HG02870 (cell line): Measurements from ENCODE around the gene SELENOO.
"Not testable (repeated sequence)": the region's sequence is repeated elsewhere in the genome, so short reads cannot be mapped to it uniquely, and the experiment has no call there.

Experiments used
- ATAC-seq: cut with Tn5 transposase; IDR thresholded peaks from one replicate; pipeline ENCODE4 v1.9.1; 2021; ENCODE audit warnings: mild to moderate bottlenecking, moderate library complexity; ENCODE audit not compliant: unreplicated experiment

Gene SELENOO

DNA sequence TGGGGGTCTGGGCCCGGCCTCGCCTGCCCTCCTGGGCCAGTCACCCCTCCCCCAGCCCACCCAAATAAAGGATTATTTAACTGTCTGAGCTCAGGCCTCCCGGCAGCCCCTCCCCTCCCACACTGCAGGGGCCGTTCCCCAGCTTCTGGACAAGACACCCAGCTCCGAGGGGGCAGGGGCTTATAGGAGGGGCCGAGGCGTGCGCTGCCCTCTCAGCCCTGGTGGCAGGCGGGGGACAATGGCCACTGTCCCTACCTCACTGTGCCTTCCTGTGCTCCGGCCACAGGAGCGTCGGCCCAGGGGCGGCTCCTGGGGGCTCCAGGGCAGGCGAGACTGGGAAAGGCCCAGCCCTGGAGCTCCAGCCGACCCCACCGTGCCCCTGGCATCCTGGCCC lies 2.2 kb upstream of the SELENOO start:
- ATAC-seq: no peak

DNA sequence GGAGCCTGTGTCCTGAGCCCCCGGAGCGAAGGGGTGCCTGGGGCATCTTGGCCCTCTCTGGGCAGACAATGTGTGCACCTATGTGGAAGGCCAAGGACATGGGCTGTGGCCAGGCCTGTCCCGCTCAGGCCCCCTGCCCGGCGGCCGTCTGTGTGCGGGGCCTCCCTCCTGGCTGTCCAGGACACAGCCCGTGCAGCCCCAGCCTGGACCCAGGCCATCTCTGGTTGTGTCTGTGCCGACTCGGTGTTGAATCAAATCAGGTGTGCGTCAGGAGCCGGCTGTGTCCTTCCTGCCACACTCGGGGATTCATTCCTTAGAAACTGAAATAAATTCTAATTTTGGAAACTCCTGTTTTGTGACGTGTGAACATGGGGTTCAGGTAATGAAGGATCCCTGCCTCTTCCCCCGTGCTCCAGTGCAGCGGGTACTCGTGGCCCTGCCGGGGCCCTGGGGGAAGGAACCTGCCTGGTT lies 1.5 kb upstream of the SELENOO start:
- ATAC-seq: no peak

DNA sequence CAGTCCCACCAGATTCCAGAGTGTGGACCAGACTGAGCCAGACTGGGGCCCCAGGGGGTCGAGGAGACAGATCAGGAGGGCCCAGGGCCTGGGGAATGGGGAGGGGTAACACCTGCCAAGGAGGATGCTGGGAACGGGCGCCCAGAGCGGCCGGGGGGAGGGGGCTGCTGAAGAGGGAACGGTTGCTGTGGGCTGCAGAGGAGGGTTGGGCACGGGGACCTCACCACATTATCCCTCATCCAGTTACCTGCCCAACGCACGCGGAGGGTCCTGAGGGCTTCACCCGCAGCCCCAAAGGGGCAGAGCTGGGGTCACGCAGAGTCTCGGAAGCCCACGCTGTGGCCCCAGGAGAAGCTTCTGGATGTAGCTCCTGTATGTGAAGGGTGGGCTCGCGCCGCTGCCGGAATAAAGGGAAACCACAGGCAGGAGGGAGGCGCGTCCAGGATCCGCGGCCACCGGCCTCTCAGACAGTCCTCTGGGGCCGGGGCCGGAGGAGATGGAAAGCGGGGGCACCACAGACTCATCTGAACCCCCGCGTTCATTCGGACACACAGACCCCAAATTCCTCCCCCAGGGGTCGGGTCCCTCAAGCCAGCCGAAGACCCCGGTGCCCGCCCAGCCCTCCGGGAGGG lies 866 bp upstream of the SELENOO start:
- ATAC-seq: no peak

DNA sequence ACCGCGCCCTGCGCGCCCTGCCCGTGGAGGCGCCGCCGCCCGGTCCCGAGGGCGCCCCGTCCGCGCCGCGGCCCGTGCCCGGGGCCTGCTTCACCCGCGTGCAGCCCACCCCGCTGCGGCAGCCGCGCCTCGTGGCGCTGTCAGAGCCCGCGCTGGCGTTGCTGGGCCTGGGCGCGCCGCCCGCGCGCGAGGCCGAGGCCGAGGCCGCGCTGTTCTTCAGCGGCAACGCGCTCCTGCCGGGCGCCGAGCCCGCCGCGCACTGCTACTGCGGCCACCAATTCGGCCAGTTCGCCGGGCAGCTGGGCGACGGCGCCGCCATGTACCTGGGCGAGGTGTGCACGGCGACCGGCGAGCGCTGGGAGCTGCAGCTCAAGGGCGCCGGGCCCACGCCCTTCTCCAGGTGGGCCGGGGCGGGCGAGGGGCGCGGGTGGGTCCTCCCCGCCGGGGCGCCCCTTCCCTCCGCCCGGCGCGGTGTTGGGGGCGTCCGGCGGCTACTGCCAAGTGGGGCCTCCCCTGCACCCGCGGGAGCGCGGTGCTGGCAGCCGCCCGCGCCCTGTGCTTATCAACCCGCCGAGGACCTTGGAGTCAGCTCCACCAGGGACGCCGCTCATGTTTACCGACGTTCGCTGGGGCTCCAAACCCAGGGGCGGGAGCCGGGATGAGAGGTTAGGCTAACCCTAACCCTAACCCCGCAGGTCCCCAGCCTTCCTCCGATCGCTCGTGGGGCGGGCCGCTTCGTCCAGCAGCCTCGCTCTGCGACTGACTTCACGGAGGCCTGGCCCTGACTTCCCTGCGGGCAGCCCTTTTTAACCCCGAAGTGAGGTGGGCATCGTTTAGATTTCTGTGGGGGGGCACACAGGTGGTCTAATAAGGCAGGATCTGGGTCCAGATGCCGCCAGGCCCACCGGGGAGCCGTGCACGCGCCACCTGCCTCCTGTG lies 649 bp downstream of the SELENOO start:
- peak; percentile 12 for ATAC-seq

DNA sequence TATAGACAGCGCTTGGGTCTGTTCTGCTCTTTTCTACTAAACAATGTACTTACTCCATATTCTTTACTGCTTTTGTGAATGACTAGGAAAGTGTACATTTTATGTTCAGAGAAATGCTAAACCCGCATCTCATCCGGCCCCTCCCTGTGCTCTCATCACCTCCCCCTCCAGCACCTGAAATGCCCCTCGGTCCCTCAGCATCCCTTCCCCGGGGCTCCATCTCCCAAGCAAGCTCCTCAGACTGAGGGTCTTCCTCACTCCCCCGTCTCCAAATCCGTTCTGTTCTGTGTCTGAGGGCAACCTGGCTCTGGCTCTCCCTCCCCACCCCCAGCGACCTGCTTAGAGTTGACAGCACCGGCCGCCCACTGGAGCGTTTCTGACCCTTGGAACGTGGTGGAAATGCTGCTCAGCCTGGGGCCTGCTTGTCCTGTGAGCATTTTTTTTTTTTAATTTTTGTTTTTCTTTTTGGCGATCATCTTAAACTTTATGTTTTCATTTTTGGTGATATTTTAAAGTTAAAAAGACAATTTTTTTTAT lies 1.4 kb downstream of the SELENOO start:
- no peak for ATAC-seq

DNA sequence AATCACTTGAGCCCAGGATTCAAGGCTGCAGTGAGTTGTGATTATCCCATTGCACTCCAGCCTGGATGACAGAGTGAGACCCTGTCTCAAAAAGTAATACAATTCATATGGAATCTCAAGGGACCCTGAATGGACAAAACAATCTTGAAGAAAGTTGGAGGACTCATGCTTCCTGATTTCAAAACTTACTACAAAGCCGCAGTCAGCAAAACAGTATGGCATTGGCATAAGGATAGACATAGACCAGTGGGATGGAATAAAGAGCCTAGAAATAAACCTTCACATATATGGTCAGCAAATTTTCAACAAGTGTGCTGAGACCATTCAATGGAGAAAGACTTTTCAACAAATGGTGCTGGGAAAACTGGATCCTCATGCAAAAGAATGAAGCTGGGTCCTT lies 2.5 kb downstream of the SELENOO start:
- no peak for ATAC-seq

DNA sequence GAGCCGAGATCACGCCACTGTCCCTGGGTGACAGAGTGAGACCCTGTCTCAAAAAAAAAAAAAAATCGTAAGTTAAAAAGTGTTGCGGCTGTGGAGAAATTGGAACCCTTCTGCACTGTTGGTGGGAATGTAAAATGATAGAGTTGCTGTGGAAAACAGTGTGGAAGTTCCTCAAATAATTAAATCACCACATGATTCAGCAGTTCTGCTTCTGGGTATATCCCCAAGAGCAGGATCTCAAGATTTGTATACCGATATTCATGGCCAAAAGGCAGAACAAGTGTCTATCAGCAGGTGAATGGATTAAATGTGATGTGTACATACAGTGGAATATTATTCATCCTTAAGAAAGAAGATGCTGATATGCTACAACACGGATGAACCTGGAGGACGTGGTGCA lies 3.8 kb downstream of the SELENOO start:
- ATAC-seq: no peak

DNA sequence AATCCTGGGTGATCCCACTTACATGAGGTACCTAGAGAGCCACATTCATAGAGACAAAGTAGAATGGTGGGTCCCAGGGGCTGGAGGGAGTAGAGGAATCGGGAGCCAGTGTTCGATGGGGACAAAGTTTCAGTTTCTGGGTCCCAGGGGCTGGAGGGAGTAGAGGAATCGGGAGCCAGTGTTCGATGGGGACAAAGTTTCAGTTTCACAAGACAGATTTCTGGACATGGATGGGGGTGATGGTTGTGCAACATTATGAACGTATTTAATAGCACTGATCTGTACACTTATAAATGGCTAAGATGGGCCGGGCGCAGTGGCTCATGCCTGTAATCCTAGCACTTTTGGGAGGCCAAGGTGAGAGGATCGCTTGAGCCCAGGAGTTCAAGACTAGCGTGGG lies 4.2 kb downstream of the SELENOO start:
- ATAC-seq: not testable (repeated sequence)

DNA sequence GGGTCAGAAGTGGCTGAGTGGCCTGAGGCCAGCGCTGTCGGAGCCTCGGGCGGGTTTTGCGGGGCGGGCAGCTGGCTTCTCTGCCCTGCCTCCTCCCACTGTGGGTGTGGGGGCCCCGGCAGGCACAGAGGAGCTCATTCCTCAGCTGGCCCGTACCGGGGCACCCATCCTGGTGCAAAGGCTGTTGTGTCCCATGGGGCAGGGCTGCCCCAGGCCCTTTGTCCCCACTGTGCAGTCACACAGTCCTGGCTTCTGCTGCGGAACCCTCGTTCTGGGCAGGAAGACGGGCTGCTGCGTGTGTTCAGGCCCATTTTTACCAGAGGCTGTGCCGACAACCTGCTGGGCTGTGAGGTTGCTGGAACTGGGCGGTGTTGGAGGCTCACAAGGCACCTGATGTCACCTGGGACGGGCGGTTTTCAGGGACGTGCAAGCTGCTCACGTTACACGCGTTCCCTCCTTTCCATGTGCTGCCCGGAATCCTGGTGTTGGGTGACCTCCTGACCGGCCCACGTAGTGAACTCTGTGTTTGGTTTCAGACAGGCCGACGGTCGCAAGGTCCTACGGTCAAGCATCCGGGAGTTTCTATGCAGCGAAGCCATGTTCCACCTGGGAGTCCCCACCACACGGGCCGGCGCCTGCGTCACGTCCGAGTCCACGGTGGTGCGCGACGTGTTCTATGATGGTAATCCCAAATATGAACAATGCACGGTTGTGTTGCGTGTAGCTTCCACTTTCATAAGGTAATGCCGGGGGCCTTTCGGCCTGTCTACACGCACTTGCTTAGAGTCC lies 5.2 kb downstream of the SELENOO start:
- ATAC-seq: no peak

DNA sequence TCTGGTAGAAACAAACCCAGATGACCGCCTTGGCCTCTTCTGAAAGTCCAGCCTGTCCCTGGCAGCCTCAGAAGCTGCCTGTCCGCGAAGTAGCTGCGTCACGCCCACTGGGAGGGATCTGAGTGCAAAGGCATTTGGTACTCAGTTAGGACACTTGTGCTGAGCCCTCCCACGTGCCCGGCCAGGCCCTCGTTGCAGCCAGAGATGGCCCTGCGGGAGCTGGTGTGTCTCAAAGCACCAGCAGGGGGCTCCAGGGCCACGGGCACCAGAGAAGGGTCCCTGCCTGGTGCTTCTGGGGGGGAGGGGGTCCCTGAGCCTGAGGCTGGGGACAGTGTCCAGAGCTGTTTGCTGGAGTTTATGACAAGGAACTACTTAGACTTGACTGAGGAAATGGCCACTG lies 5.8 kb downstream of the SELENOO start:
- no peak for ATAC-seq

DNA sequence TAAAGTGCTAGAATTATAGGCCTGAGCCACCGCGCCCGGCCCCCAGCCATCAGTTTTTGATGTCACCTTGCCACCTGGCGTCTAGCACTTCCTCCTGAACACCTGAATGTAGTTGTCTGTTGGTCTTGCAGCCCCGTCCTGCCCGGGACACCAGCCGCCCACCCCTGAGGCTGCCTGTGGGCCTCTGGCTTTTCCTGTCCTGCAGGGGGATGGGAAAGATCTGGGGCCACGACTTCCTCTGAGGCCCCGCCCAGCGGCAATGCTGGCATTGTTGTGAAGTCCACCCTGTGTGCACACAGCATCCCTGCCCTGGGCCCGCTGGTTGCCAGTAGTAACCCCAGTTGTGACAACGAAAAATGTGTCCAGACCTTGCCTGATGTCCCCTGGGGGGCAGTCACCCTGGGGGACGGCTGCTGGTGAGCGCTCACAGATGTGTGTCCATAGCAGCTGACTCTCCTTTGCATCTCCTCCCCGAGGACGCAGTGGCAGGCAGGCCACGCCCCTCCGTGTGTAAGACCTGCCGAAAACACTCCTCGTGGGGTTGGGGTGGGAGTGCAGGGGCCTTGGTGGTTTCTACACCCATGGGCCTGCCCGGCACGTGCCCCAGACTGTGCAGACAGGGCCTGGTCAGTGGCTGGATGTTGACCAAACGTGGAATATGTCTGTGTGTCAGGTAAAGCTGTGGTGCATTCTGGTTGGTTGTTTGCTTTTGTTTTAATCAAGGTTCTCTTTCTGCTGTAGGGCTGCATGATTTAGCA lies 6.8 kb downstream of the SELENOO start:
- ATAC-seq: no peak

DNA sequence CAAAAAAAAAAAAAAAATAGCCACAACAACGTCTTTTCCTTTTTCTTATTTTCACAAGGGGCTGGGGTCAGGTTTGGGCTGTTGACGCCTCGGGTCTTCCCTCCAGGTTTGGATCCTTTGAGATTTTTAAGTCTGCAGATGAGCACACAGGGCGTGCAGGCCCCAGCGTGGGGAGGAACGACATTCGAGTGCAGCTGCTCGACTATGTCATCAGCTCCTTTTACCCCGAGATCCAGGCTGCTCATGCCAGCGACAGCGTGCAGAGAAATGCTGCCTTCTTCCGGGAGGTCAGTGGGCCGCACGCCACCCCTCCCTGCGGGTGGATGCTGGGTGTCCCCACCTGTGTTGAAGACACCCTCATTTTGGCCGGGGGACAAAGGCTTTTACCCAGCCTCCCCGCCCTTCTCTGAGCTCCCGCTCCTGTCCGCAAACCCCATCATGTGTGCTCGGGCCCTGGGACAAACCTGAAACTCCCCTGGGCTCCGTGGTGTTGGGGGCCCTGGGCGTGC lies 7.7 kb downstream of the SELENOO start:
- ATAC-seq: no peak

DNA sequence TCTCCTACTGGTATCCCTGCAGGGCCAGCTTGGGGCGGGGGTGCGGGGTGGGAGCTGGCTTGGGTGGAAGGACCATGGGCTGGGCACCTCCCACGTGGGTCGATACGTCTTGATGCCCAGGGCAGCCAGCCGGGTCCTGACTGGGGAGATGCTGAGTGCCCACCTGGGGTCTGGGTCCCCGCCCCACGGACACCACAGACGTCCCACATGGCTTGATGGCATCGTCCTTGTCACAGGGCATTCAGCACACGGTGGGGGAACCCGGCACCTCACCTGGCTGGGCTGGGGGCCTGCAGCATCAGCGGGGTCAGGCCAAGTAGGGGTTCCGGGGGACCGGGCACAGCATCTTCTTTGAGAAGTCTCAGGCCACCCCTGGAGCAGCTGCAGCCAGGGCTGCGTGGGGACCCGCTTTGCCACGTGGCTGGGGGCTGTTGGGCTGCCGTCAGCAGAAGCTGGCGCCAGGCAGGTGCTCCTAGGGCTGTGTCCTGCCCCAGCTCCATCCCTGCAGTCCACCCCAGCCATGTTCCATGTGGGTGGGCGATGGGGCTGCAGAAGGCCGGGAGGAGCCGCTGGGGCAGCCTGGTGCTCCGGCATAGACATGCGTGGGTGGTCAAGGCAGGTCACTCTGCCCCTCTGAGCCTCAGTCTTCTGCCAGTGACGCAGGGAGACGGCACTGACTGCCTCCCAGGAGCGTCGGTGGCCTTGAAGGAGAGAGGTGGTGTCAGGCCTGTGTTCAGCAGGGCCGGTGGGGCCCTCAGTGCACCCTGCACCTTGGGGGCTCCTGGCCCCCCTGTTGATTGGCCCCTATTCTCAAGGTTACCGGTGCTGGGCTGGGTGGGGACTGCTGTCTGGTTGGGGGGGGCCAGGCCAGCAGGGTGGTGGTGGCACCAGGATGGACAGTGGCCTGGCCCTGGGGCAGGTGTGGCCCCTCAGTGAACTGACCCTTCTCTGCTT lies 8.4 kb downstream of the SELENOO start:
- ATAC-seq: no peak

DNA sequence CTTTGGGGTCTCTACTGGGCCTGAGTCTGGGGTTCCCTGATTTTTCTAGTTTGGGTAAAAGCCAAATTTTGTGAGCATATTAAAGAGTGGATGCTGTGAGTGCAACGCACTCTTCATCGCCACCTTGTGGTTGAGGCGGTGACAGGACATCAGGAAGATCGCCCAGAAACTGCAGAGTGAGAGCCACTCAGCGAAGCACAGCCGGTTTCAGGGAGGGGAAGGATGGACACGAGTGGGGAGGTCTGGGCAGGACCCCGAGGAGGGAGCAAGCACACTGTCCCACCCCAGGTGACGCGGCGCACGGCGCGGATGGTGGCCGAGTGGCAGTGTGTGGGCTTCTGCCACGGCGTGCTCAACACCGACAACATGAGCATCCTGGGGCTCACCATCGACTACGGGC lies 9.1 kb downstream of the SELENOO start:
- ATAC-seq: no peak

DNA sequence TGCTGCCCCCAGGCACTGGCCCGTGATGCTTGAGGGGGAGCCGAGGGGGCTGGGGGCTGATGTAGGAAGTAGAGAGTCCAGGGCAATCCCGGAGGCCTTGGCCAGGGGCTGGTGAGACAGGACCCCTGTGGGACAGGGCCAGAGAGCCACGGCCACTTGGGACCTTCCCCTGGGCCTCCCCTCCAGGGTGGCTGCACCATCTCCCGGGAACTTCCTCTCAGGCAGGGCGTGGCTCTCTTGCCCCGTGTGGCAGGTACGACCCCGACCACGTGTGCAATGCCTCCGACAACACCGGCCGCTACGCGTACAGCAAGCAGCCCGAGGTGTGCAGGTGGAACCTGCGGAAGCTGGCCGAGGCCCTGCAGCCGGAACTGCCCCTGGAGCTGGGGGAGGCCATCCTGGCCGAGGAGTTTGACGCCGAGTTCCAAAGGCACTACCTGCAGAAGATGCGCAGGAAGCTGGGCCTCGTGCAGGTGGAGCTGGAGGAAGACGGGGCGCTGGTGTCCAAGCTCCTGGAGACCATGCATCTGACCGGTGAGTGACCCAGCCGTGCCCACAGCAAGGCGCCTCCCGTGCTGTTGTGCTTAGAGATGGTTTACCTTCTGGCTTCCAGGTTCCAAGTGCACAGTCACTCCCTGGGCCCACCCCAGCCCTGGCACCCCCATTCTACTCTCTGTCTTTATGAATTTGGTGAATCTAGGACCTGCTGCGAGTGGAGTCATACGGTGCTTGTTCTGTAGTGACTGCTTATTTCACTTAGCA lies 9.7 kb downstream of the SELENOO start:
- ATAC-seq: no peak

DNA sequence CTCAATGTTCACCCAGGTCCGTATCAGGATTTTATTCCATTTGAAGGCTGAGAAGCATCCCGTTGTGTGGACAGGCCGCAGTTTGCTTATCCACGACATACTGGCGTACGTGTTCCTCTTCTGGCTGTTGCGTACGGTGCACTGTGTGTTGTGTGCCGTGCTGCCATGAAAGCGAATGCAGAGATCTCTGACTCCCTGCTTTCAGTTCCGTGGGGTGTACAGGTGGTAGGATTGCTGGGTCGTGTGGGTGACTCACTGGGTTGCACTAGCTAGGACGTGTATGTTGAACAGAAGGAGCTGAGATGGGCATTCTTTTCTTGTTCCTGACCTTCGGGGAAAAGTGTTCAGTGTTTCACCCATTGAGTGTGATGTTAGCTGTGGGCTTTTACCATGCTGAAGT lies 10.3 kb downstream of the SELENOO start:
- ATAC-seq: no peak

DNA sequence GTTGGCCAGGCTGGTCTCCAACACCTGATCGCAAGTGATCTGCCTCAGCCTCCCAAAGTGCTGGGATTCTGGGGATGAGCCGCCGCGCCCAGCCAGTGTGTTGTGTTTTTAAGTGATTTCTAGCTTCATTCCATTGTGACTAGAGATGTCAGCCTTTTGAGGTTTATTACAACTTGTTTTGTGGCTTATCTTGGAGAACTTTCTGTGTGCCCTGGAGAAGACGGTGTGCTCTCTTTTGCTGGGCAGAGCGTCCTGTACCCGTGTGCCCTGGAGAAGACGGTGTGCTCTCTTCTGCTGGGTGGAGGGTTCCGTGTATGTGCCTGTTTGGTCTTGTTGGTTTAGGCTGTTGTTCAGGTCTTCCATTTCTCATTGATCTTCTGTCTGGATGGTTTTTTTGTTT lies 12.5 kb downstream of the SELENOO start:
- ATAC-seq: no peak

DNA sequence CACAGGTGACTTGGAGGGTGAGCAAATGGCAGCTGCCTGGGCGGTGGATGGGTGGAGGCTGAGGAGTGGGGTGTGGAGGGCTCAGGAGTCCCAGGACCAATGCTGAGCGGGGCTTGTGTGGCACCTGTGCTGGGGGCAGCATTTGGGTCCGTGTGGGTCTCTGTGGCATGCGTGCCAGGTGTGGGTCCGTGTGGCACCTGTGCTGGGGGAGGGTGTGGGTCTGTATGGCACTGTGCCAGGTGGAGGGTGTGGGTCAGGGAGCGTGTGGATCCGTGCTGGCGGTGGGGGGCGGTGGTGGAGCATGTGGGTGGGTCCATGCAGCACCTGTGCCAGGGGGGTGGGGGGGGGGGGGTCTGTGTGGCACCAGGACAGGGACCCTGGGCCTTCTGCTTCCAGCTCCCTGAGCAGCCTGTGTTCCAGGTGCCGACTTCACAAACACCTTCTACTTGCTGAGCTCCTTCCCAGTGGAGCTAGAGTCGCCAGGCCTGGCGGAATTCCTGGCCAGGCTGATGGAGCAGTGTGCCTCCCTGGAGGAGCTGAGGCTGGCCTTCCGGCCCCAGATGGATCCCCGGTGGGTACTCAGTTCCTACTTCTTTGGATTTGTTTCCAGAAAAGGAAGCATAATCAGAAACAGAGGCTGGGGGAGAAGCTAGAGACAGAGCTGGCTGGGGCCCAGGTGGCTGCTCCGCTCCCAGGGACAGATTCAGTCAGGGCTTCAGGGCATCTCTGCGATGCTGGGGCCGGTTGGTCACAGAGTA lies 14.7 kb downstream of the SELENOO start:
- no peak for ATAC-seq
